GM19468 (cell line): ENCODE measurements around the gene NASP.

Experiments used
- ATAC-seq: cut with Tn5 transposase; IDR thresholded peaks from one replicate; pipeline ENCODE4 v1.9.1; 2021; ENCODE audit warnings: mild to moderate bottlenecking, moderate library complexity, moderate number of reproducible peaks; ENCODE audit not compliant: unreplicated experiment; ENCODE audit errors: extremely low read depth

The NASP gene

DNA sequence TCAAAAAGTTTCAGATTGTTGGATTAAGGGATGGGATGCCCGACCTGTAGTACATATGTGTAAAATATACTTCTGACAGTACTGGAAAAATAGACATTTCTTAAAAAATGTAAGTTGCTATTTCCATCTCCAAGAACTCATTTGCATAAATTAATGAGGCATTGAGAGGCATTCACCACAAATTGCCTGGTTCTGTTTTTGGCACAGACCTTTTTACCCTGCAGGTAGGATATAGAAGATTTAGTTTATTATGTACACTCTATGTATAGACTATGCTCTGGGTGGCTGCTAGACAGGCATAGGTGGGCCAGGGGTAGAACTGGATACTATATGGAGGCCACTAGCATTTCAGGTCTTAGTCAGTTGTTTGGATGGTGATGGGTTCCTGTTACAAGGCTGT lies 32.0 kb downstream of the NASP start:
- no peak for ATAC-seq

DNA sequence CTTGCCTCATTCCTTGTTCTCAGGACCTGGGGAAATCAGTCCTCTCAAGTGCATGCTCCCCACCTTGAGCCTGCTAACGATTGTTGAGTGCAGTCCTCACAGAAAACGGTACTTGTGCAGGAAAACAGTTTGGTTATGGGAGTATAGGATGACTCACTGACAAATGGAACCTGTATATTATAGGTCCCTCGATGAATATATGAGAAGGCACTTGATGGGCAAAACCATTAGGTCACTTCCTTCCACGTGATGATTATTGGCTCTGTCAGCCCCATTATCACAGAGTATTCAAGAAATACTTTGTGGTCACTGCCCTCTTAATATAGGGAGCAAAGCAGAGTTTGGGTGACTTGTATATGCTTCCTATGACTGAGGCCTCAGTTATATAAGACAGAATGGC lies 33.8 kb downstream of the NASP start:
- ATAC-seq: no peak

GRCh38 chr1:45619149-45619921 lies 35.5 kb downstream of the NASP start:
- no peak for ATAC-seq

- ATAC-seq: no peak
These were observed 37.0 kb downstream of the NASP start for GRCh38 chr1:45620588-45621500.

GRCh38 chr1:45621501-45621836 lies 37.6 kb downstream of the NASP start:
- ATAC-seq: no peak

GRCh38 chr1:45621895-45622523 lies 38.2 kb downstream of the NASP start:
- ATAC-seq: no peak

DNA sequence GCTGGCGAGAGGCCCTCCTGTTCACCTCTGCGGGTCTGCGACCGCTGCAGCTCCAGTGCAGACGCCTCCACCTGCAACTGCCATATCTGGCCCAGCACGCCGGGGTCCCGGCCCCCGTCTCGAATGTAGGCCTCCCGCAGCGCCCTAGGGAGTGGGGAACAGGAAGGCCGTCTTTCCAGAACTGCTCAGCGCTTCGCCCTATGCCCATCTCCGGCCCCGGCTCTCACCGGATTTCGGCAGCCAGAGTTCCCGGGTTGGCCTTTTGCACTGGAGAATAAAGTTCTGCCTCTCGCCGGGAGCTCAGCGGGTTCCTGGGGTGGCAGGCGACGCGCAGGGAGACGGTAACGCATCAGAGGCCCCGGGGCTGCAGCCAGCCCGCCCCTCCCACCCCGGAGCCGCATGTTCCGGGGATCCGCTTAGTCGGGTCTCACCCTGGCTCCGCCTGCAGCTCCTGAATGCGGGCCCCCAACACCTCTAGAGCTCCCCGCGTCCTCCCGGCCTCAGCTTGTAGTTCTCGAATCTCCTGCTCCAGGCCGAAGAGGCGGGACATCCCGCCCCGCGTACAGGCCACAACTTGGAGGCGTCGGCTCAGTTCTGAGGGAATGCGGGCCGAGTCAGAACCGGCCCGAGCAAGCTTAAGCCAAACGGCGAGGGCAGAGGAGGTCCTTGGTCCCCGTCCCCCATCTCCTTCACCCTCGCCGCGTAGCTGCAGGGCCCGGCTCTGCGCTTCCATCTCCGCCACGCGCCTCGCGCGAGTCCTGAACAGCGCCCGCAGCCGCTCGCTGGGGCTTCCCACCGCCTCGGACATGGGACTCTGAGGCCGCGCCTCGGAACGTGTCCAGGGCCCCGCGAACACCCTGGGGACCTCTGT lies 38.9 kb downstream of the NASP start:
- ATAC-seq: no peak

DNA sequence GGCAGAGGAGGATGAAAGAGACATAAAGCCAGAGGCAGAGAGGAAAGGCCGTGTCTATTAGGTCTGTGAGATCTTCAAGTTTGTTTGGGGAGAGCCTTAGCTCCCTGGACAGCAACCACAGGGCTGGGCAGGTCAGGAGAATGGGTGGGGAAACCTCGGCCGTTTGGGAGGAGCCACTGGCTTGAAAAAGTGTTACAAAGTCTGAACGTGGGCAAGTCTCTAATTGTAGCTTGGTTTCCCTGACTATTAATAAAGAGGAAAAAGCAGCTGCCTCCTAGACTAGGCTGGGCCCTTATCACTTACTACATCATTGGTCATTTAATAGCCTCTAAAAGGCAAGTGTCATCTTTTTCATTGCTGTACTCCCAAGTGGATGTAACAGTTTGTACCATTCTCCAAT lies 40.1 kb downstream of the NASP start, which contains the start of gene CCDC17:
Gene CCDC17 (minus strand): TSS at position 83 of the 400 bp plus-strand sequence. CDS start 145 bp downstream, outside the sequence.
- no peak for ATAC-seq

GRCh38 chr1:45629035-45629434 lies 45.2 kb downstream of the NASP start:
- ATAC-seq: no peak

DNA sequence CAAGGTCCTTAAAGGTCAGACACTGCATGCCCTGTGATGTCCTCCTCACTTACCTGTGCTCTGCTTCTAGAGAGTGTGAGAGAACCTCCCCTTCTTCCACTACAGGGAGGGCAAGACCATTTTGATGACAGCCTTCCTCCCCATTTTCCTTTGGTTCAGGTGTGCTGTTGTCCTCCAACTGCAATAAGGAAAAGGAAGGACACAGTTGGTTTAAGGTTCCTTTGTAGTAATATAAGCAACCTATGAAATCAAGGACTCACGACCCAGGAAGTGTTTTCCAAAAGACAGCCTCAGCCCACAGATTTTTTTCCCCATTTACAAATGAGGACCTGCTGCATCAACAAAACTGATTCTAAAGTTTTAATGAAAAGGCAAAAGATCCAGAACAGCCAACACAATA lies 46.6 kb downstream of the NASP start:
- ATAC-seq: no peak

DNA sequence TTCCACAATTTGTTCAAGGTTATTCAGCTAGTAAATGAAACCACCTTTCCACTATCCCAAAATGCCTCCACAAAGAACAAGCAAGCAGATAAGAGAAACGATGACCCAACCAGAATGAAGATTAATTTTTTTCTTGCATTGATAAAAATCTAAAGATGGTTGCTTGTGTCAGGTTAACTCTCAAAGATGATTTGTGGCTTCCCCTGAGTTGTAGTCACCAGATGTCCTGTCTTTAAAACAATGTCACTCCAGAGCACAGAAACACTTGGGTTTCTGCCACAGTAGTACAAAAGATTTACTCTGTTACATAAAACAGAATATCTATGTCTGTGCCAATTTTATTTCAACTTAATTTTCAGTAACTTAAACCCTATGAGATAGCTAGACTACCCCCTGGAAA lies 51.4 kb downstream of the NASP start:
- no peak for ATAC-seq

GRCh38 chr1:45640293-45640692 lies 56.5 kb downstream of the NASP start:
- ATAC-seq: no peak

DNA sequence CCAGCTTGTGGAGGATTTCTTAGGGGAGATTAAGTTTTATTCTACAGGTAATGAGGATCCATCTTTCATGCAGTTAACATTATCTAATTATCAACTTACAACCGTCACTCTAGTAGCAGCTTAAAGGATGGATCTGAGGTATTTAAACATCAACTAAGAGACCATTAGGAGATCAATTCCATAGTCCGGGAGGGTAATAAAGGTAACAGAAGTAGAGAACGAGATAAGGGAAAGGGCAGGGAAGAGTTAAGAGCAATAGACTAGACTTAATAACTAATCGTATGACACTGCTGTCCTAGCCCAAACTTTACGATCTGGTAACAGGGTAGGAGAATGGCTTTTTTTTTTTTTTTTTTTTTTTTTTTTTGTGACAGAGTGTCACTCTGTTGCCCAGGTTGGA lies 59.5 kb downstream of the NASP start:
- no peak for ATAC-seq

DNA sequence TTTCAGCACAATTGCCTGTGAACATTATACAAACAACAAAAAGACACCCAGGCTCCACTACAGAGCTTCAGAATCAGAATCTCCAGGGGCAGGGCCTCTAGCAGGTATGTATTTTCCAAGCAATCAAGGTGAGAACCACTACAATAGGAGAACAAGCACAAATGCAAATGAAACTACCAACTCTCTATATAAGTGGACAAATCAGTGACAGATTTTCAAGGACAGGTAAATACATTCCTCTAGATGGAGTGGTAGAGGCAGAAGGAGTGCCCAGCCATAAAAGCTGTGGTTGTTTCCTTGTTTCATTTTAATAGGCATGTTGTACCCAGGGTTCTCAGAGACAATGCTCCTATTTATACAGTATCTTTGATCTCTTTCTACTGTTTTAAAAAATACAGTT lies 60.1 kb downstream of the NASP start:
- ATAC-seq: no peak

DNA sequence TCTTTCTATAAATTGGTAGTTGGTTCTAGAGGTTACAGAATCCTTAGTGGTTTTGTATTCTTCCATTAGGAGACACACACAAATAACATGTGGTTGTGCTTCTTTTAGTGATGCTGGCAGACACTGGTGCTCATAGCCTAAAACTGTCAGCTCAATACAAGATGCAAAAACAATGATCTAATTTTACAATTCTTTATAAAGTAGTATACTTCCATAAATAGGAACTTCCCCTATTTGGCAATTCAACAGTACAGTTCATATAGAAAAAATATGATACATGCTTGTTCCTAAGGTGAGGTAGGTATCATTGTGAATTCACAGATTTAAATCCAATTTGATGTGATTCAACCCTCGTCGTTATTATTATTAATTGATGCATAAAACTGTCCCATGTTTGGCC lies 60.8 kb downstream of the NASP start:
- ATAC-seq: no peak

DNA sequence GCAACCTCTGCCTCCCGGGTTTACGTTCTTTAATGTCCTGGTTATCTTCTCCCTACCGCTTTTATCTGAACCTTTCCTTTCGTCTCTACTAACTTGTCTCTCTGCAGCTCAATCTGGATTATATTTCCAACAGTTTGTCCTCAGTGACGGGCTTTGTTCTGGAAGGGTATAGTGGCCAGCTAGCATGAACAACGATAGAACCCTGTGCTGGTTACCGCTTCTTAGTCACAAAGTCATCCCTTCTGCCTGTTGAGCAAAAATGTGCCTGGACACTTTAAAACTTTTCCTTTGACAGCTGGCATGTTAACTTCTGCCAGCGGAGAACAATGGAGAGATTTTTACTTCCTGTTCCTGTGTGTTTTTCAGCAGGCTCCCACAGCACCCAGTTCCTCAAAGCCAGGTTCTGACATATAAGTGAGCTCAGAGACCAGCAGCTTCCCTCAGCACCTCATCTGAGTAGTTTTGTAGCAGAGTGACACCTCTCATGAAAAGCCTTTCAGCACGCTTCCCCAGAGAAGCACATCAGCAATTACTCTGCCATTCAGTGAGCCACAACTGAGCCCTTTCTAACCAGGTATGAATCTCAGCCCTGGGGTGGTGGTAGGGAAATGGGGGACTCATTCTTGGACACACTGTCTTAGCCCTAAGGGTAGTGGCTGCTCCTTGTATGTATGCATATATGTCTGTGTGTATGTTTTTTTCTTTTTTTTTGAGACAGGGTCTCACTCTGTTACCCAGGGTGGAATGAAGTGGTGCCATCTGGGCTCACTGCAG lies 63.6 kb downstream of the NASP start:
- ATAC-seq: no peak

DNA sequence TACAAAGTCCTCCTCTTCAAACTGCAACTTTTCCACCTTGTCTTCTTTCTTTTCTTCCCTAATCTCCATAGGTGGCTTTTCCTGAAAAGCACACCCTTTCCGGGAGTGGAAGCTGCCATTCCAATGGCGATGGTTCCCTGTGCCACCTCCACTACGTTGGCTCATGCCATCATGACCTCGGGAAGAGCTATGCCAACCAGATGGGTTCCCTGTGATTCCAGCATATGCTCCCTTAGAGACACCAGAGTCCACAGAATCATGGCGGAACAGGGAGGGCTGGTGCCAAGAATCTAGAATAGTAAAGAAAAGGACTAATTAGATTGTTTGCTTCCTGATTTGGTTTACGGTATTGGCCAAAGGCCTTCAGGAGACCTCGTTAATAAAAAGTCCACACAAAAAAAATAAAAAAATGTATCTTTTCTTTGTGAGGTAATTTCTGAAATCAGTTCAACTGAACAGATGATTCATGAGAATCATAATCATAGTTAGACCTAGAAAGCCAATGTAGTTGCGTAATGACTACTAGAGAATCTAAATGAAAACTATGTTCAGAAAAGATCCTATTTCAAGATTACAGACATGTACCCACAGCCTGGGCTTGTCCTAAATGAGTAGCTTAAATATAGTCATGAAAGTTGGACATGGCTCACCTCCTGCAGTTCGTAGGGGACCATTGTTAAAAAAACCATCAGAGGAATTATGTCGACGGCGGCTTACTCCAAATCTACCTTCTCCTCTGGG lies 70.9 kb downstream of the NASP start:
- ATAC-seq: no peak

- no peak for ATAC-seq
These were observed 72.9 kb downstream of the NASP start for GRCh38 chr1:45656573-45657226.
